ENCODE measurements around the gene RNF213. TPM values are rescaled to one million over a fixed set of nuclear protein-coding genes. Genes with fewer than 3 reads are reported as not detected.

RNF213 gene
- total and polyA plus RNA-seq, 2 of the 8 experiments (the other 6 are each of a cell fraction or from before 2014, with no cell fraction given), result 33.8 to 62.8 TPM

DNA sequence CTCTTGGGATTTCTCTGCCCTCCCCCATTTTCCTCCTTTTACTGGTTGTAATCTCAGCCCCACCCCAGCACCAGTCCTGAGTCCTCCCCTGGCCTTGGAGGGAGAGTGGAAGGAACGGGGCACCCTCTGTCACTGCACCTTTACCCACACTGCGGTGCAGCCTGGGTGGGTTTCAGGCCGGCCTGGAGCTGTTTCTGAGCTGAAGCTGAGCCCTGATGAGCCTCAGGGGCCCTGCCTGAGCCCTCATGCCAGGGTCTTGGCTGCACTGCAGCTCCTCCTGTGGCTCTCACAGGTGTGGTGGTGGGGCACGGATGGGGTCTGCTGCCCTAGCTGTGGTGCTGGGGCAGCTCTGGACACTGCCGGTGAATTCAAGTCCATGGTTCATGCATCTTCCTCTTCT, 34.5 kb downstream of the RNF213 start:
- Histone ChIP-seq H2AK5ac (ENCODE audit: low read depth, low read length) (no peak overlapping the region), H4K91ac (replicated peaks; ENCODE audit: insufficient read length, low read length) (no peak overlapping the region), H3K9ac (replicated peaks in 1 of 4; ENCODE audit: extremely low read depth in 1 of 4, low read depth in 3 of 4, low read length in 3 of 4) (no peak overlapping the region), H3K4me2 (ENCODE audit: insufficient read depth in 1 of 2, low read depth in 2 of 2, low read length in 2 of 2) (no peak overlapping the region), H3K4ac (replicated peaks; ENCODE audit: insufficient read length, low read depth, low read length) (no peak overlapping the region), H3K9me3 (ENCODE audit: insufficient read depth in 2 of 2, low read depth in 1 of 2, low read length in 1 of 2) (no peaks in the 10 kb centered on the region), H4K5ac (ENCODE audit: insufficient read length, low read depth, low read length) (no peak overlapping the region), H3K36me3 (ENCODE audit: control insufficient read depth in 2 of 4, insufficient read depth in 4 of 4, low read length in 3 of 4) (peaks cover 13 to 57% (median 42%) of the 10 kb centered on the region in 4 experiments), H2BK5ac (ENCODE audit: low read depth, low read length) (no peak overlapping the region), H2BK15ac (ENCODE audit: low read length) (no peak overlapping the region), H3K56ac (replicated peaks; ENCODE audit: insufficient read length, low read depth, low read length) (no peak overlapping the region), H2AFZ (ENCODE audit: low read length) (no peak overlapping the region), H3K27ac (ENCODE audit: low read depth, low read length) (no peak overlapping the region), H3K23me2 (ENCODE audit: low read depth, low read length) (no peaks in the 10 kb centered on the region), H3K4me1 (replicated peaks in 1 of 4; ENCODE audit: control insufficient read depth in 3 of 4, insufficient read depth in 4 of 4, low read length in 3 of 4) (no peaks in the 10 kb centered on the region), H3K27me3 (replicated peaks in 1 of 4; ENCODE audit: control insufficient read depth in 3 of 4, extremely low read depth in 1 of 4, insufficient read depth in 3 of 4, low read length in 3 of 4) (no peaks in the 10 kb centered on the region; a peak in 1 of 7 replicates), H3K14ac (ENCODE audit: insufficient read length) (no peak overlapping the region), H4K20me1 (replicated peaks in 1 of 2; ENCODE audit: control insufficient read depth in 1 of 2, insufficient read depth in 2 of 2, low read length in 2 of 2) (peaks cover 0 to 7% of the 10 kb centered on the region in 2 experiments), H2BK20ac (ENCODE audit: low read length) (no peak overlapping the region), H2BK120ac (replicated peaks; ENCODE audit: low read depth, low read length) (no peak overlapping the region), H3K79me2 (ENCODE audit: control insufficient read depth in 1 of 2, insufficient read depth in 2 of 2, low read length in 2 of 2) (no peaks in the 10 kb centered on the region), H3K79me1 (ENCODE audit: low read depth, low read length) (no peaks in the 10 kb centered on the region), H4K8ac (ENCODE audit: extremely low read depth, insufficient read depth, low read length) (no peak overlapping the region), H3K23ac (ENCODE audit: insufficient read length) (no peak overlapping the region), H2BK12ac (ENCODE audit: low read depth, low read length) (no peak overlapping the region), H3K4me3 (ENCODE audit: extremely low read depth in 1 of 4, insufficient read depth in 2 of 4, low read depth in 3 of 4, low read length in 4 of 4) (no peak overlapping the region), H3K18ac (ENCODE audit: extremely low read depth, low read length) (no peak overlapping the region)
- TF ChIP-seq CEBPB (IDR thresholded peaks at IDR 0.05; ENCODE audit: low read depth, low read length) (no peak), RAD21 (IDR thresholded peaks at IDR 0.05 in 1 of 2, conservative IDR thresholded peaks at IDR 0.05 in 1 of 2; ENCODE audit: low read depth in 2 of 2, low read length in 2 of 2) (no peak), KDM1A (IDR thresholded peaks at IDR 0.05; ENCODE audit: borderline replicate concordance, low read length) (no peak), RNF2 (IDR thresholded peaks at IDR 0.05; ENCODE audit: borderline replicate concordance, low read depth, low read length, missing control alignments, poor library complexity, severe bottlenecking) (no peak), SRF (IDR thresholded peaks at IDR 0.05; ENCODE audit: low read depth, low read length) (no peak), CHD1 (IDR thresholded peaks at IDR 0.05; ENCODE audit: low read depth, low read length) (no peak), SIRT6 (IDR thresholded peaks at IDR 0.05; ENCODE audit: low read length) (no peak), CHD2 (IDR thresholded peaks at IDR 0.05; ENCODE audit: low read length) (no peak), PHF8 (conservative IDR thresholded peaks at IDR 0.05; ENCODE audit: low read depth, low read length) (no peak), RBBP5 (IDR thresholded peaks at IDR 0.05; ENCODE audit: borderline replicate concordance, low read depth, low read length) (no peak)
- TF ChIP-seq, protein P1, sequence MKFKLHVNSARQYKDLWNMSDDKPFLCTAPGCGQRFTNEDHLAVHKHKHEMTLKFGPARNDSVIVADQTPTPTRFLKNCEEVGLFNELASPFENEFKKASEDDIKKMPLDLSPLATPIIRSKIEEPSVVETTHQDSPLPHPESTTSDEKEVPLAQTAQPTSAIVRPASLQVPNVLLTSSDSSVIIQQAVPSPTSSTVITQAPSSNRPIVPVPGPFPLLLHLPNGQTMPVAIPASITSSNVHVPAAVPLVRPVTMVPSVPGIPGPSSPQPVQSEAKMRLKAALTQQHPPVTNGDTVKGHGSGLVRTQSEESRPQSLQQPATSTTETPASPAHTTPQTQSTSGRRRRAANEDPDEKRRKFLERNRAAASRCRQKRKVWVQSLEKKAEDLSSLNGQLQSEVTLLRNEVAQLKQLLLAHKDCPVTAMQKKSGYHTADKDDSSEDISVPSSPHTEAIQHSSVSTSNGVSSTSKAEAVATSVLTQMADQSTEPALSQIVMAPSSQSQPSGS (IDR thresholded peaks at IDR 0.05; ENCODE audit: low read length), result no peak
- CTCF ChIA-PET (ENCODE audit: partially characterized antibody), result interaction anchor here (0.6 to 1.6 kb wide), 7 partner anchors 8 to 100 kb away, joined by 3 to 5 read pairs (median 3); no protein-coding TSS in a partner anchor
- DNase-seq (ENCODE audit: low read depth in 1 of 2, low spot score in 2 of 2) (no peak), FAIRE-seq (no peak)
- POLR2A ChIA-PET (ENCODE audit: partially characterized antibody), result interaction anchor here (0.8 to 1.6 kb wide), 2 partner anchors 10 to 15 kb away, joined by 3 read pairs; no protein-coding TSS in a partner anchor
- WGBS, 2 experiments (ENCODE audit: extremely low coverage in 1 of 2, insufficient coverage in 1 of 2, insufficient read length in 1 of 2, insufficient replicate concordance in 2 of 2, low coverage in 1 of 2, low lambda C conversion rate in 2 of 2, missing lambda C conversion rate in 1 of 2), result 97% methylated on average over 5 of the region's 5 CpGs; no CpG with 5 or more reads in 1 of the 2 experiments

All from H1 (cell line).